ENCODE measurements around the gene SCFD2. TPM values are rescaled to one million over a fixed set of nuclear protein-coding genes. Genes with fewer than 3 reads are reported as not detected.
"Not testable (repeated sequence)": the region's sequence is repeated elsewhere in the genome, so short reads cannot be mapped to it uniquely, and the experiment has no call there.

Gene SCFD2
- total RNA-seq, 1 experiment from 2014 or later: 8.1 TPM

- Histone ChIP-seq H3K9me3 (ENCODE audit: insufficient read depth, low read depth) (no peaks in the 10 kb centered on the region), H3K4me3 (no peak overlapping the region), H3K4me2 (no peak overlapping the region), H4K20me1 (ENCODE audit: insufficient read depth) (no peaks in the 10 kb centered on the region; the same call in 1 of the 2 replicates), H3K4me1 (replicated peaks; ENCODE audit: insufficient read depth) (no peaks in the 10 kb centered on the region), H3K9me2 (ENCODE audit: insufficient read depth) (no peaks in the 10 kb centered on the region), H3K27ac (no peak overlapping the region), H2AFZ (no peak overlapping the region), H3F3A (ENCODE audit: insufficient read depth, low read depth) (no peaks in the 10 kb centered on the region), H3K79me2 (ENCODE audit: low read depth) (no peaks in the 10 kb centered on the region), H3K36me3 (ENCODE audit: low read depth) (no peaks in the 10 kb centered on the region), H3K27me3 (ENCODE audit: insufficient read depth, low read depth) (no peaks in the 10 kb centered on the region)
- no TSS peak for BruUV-seq (replicated peaks)
- intact Hi-C loops (cut with micrococcal nuclease; ENCODE audit: unreplicated experiment): no loop called here
- TF ChIP-seq, protein P1, sequence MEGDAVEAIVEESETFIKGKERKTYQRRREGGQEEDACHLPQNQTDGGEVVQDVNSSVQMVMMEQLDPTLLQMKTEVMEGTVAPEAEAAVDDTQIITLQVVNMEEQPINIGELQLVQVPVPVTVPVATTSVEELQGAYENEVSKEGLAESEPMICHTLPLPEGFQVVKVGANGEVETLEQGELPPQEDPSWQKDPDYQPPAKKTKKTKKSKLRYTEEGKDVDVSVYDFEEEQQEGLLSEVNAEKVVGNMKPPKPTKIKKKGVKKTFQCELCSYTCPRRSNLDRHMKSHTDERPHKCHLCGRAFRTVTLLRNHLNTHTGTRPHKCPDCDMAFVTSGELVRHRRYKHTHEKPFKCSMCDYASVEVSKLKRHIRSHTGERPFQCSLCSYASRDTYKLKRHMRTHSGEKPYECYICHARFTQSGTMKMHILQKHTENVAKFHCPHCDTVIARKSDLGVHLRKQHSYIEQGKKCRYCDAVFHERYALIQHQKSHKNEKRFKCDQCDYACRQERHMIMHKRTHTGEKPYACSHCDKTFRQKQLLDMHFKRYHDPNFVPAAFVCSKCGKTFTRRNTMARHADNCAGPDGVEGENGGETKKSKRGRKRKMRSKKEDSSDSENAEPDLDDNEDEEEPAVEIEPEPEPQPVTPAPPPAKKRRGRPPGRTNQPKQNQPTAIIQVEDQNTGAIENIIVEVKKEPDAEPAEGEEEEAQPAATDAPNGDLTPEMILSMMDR (conservative IDR thresholded peaks at IDR 0.05): no peak
- TF ChIP-seq EZH2 (IDR thresholded peaks at IDR 0.05; ENCODE audit: low read depth): no peak
- DNase-seq: no peak
- POLR2A ChIA-PET (ENCODE audit: unreplicated experiment): interaction anchor here (0.7 kb wide), 1 partner anchor 11 kb away, joined by 4 read pairs; no protein-coding TSS in a partner anchor
- CTCF ChIA-PET: no interaction called here
Measured at GRCh38 chr4:53346920-53347852, 18.7 kb downstream of the SCFD2 start.

GRCh38 chr4:53346392-53346791, 19.5 kb downstream of the SCFD2 start:
- intact Hi-C loops (cut with micrococcal nuclease; ENCODE audit: unreplicated experiment); BruUV-seq (replicated peaks); DNase-seq; H3K79me2 ChIP-seq (ENCODE audit: low read depth); H3K4me3 ChIP-seq; H4K20me1 ChIP-seq (ENCODE audit: insufficient read depth); H3K27me3 ChIP-seq (ENCODE audit: insufficient read depth, low read depth); H3K4me2 ChIP-seq; H3K36me3 ChIP-seq (ENCODE audit: low read depth); H3F3A ChIP-seq (ENCODE audit: insufficient read depth, low read depth); H2AFZ ChIP-seq; H3K4me1 ChIP-seq (replicated peaks; ENCODE audit: insufficient read depth); H3K27ac ChIP-seq; H3K9me2 ChIP-seq (ENCODE audit: insufficient read depth); CTCF ChIA-PET; H3K9me3 ChIP-seq (ENCODE audit: insufficient read depth, low read depth): not testable (repeated sequence)
- POLR2A ChIA-PET (ENCODE audit: unreplicated experiment): interaction anchor here (0.7 kb wide), 1 partner anchor 10 kb away, joined by 4 read pairs; no protein-coding TSS in a partner anchor

DNA sequence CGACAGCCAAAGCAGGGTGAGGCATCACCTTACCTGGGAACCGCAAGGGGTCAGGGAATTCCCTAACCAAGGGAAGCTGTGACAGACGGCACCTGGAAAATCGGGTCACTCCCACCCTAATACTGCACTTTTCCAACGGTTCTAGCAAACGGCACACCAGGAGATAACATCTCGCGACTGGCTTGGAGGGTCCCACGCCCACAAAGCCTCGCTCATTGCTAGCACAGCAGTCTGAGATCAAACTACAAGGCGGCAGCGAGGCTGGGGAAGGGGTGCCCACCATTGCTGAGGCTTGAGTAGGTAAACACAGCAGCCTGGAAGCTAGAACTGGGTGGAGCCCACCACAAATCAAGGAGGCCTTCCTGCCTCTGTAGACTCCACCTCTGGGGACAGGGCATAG, 25.7 kb downstream of the SCFD2 start:
- H3K9me2 ChIP-seq (ENCODE audit: insufficient read depth); H3K9me3 ChIP-seq (ENCODE audit: insufficient read depth, low read depth); H3K27me3 ChIP-seq (ENCODE audit: insufficient read depth, low read depth); H3K4me1 ChIP-seq (replicated peaks; ENCODE audit: insufficient read depth); H4K20me1 ChIP-seq (ENCODE audit: insufficient read depth); intact Hi-C loops (cut with micrococcal nuclease; ENCODE audit: unreplicated experiment); H3K4me3 ChIP-seq; H3K4me2 ChIP-seq; POLR2A ChIA-PET (ENCODE audit: unreplicated experiment); H3K36me3 ChIP-seq (ENCODE audit: low read depth); BruUV-seq (replicated peaks); H3K27ac ChIP-seq; H2AFZ ChIP-seq; H3K79me2 ChIP-seq (ENCODE audit: low read depth); CTCF ChIA-PET; H3F3A ChIP-seq (ENCODE audit: insufficient read depth, low read depth); DNase-seq: not testable (repeated sequence)

DNA sequence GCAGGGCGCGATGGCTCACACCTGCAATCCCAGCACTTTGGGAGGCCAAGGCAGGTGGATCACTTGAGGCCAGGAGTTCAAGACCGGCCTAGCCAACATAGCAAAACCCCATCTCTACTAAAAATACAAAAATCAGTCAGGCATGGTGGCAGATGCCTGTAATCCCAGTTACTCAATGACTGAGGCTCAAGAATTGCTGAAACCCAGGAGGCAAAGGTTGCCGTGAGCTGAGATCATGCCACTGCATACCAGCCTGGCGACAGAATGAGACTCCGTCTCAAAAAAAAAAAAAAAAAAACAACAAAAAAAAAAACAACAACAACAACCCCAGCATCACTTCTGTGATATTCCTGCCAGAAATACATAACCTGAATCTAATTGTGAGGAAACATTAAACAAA, 30.9 kb downstream of the SCFD2 start:
- CTCF ChIA-PET: not testable (repeated sequence)

More for the DNA sequence above, 30.9 kb downstream of the SCFD2 start:
- H4K20me1 ChIP-seq (ENCODE audit: insufficient read depth); H3K4me3 ChIP-seq; BruUV-seq (replicated peaks); H3K27me3 ChIP-seq (ENCODE audit: insufficient read depth, low read depth); H2AFZ ChIP-seq; intact Hi-C loops (cut with micrococcal nuclease; ENCODE audit: unreplicated experiment); H3K36me3 ChIP-seq (ENCODE audit: low read depth); H3K4me1 ChIP-seq (replicated peaks; ENCODE audit: insufficient read depth); DNase-seq; H3K9me2 ChIP-seq (ENCODE audit: insufficient read depth); H3K4me2 ChIP-seq; H3K27ac ChIP-seq; H3K79me2 ChIP-seq (ENCODE audit: low read depth); H3F3A ChIP-seq (ENCODE audit: insufficient read depth, low read depth); H3K9me3 ChIP-seq (ENCODE audit: insufficient read depth, low read depth); POLR2A ChIA-PET (ENCODE audit: unreplicated experiment): not testable (repeated sequence)

Measured in PC-9 (cell line).